Activated CD4-positive, CD25-positive, alpha-beta regulatory T cell (primary cell): Measurements from ENCODE around the gene TLR1.
A peak's percentile ranks its signal among the peaks of the same experiment; 100 is the strongest.
"Not testable (repeated sequence)": the region's sequence is repeated elsewhere in the genome, so short reads cannot be mapped to it uniquely, and the experiment has no call there.

Experiments used
- DNase-seq, 4 experiments: peaks; one replicate each; lab custom pipeline; 2025; lab: John Stamatoyannopoulos, UW

Gene TLR1

DNA sequence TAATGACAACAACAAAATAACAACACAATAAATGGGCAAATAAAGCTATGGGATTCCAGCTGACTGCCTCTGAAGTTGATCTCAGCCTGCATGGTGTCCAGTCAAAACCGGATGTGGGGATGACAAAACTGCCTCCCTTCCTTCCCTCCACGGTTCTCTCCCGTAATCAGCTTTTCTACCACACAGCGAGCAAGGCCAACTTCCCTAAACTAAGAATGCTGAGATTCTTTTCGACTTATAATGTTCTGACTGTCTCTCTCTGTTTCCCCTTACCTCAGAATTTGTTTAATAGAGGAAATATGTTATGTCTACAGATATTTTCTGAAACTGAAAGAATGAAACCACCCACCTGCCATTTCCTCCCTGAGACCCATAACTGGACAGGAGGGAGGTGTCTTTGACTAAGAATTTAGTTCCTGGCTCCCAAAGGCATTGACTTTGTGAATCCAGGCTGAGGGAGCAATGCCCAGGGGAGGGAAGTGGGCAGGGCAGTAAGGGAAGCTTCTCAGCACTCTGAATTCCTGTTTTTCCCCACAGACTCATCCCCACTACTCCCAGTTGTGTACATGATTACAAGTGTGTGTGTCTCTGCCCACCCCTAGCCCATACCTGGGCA lies 1.0 kb upstream of the TLR1 start:
- no peak for DNase-seq

DNA sequence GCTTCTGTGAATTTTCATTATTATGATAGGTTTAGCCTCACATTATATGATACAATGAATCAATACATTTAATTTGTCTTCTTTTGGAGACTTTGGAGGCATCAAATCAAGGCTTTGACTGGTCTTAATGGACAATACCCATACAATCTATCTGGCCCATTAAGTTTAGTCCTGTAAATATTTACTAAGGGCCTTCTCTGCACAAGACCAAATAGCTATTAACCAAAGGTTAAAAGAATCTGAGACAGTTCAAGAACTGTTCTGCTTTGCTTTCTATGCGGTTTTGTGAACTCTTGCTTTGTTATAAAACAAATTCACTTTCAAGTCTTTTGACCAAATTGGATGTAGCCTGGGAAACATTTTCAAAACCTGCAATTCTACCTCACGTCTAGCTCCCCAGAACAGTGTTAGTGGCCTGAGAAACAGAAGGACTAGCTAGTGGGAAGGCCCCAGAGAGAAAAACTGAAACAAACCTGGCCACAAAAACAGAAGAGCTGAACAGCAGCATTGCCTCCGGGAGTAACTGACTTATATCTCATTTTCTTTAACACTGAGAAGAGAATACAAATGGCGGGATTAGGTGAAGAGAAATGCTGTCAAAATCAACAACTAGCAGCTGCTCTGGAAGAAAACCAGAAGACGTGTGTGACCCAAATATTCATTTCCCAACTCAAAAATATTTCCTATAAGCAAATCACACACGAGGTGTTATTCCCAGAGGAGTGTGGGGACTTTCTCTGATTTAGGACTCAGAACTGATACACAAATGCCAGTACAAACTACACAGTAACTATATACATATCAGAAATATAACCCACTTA lies 548 bp downstream of the TLR1 start:
- no peak for DNase-seq

- DNase-seq: no peak
Measured at GRCh38 chr4:38802561-38803355, 1.8 kb downstream of the TLR1 start.

- DNase-seq: no peak
Measured at GRCh38 chr4:38800961-38801450, 3.6 kb downstream of the TLR1 start.

- DNase-seq: no peak
Measured at GRCh38 chr4:38800366-38800765, 4.2 kb downstream of the TLR1 start.

DNA sequence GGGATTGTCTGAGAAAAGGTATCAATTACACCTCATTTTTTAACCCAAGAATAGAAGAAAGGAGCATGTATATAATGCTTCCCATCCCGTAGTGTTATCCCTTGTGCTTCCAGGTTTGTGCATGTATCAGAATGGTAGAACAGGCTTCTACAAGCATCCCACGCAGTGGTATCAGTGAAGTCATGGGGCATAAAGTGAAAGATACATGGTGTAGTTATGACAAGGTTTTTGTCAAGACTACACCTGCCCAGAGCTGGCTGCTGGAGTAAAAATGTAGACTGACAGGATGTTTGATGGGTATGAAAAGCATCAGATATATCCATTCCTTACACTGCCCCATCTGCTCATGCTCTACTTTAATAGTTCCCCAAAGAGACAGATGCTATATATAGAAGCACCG lies 9.5 kb downstream of the TLR1 start:
- DNase-seq: no peak

GRCh38 chr4:38794051-38794450 lies 10.5 kb downstream of the TLR1 start:
- DNase-seq: no peak

GRCh38 chr4:38791010-38791409 lies 13.6 kb downstream of the TLR1 start:
- DNase-seq: no peak

GRCh38 chr4:38788317-38788716 lies 16.3 kb downstream of the TLR1 start:
- no peak for DNase-seq

GRCh38 chr4:38787693-38788092 lies 16.9 kb downstream of the TLR1 start:
- no peak for DNase-seq

GRCh38 chr4:38785901-38786402 lies 18.6 kb downstream of the TLR1 start:
- DNase-seq: no peak

GRCh38 chr4:38785041-38785790 lies 19.4 kb downstream of the TLR1 start:
- no peak for DNase-seq

DNA sequence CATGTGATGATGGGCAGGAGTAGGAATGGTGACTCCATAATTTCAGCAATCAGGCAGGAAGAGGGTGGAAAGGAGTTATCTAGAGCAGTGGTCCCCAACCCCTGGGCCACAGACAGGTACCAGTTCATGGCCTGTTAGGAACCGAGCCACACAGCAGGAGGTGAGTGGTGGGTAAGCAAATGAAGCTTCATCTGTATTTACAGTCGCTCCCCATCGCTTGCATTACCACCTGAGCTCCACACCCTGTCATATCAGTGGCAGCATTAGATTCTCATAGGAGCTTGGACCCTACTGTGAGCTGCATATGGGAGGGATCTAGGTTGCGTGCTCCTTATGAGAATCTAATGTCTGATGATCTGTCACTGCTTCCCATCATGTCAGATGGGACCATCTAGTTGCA lies 20.4 kb downstream of the TLR1 start:
- no peak for DNase-seq

- DNase-seq: no peak
Measured at GRCh38 chr4:38783109-38783460, 21.5 kb downstream of the TLR1 start.

GRCh38 chr4:38782452-38783108 lies 22.0 kb downstream of the TLR1 start, which contains the start of gene TLR10:
Gene TLR10, minus strand, starts transcription at chr4:38782990. Its CDS starts 7,400 bp downstream, at chr4:38775590.
- peak in 1 of 4 experiments; percentile 8 for DNase-seq

- no peak for DNase-seq
Measured at GRCh38 chr4:38781854-38782261, 22.7 kb downstream of the TLR1 start.

DNA sequence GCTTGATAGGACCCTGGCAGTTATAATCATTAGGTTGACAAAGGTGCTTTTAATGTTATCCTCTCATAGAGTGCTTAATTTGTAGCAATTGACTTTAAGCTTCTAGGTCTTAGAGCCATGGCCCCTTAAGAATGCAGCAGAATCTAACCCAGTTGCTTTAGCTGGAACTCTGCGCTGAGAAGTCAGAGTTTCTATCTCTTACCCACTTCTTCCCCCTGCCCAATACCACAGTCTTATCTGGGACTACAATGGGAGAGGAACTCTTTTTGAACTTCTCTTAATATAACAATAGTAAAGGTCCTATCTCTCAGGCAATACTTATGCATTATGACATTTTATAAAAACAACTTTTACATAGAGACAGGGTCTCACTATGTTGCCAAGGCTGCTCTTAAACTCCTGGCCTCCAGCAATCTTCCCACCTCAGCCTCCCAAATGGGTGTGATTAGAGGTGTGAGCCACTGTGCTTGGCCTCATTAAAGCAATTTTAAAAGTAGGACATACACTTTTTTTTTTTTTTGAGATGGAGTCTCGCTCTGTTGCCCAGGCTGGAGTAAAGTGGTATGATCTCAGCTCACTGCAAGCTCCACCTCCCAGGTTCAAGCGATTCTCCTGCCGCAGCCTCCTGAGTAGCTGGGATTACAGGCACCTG lies 23.6 kb downstream of the TLR1 start:
- no peak for DNase-seq

- no peak for DNase-seq
Measured at GRCh38 chr4:38779790-38780189, 24.8 kb downstream of the TLR1 start.

- DNase-seq: not testable (repeated sequence)
Measured at GRCh38 chr4:38777925-38778324, 26.7 kb downstream of the TLR1 start.

DNA sequence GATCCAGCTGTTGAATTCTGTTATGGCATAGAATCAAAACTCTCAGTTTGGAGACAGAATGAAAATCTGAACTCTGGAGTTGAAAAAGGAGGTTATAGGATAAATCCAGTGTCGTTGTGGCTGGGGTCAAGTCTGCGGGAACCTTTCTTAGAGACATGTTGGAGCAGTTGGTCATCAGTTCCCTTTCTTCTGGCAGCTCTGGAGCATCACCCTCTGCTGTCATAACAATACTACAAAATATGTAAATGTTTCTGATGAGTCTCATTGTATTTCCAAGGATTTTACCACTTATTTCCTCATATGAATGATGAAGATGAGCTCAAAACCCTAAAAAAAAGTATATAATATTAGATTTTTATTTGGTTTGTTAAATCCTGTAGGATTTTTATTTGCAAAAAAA lies 29.3 kb downstream of the TLR1 start:
- no peak for DNase-seq
